Measurements from ENCODE around the gene RFX6. TPM values are rescaled to one million over a fixed set of nuclear protein-coding genes. Genes with fewer than 3 reads are reported as not detected.

RFX6 gene
- total and polyA plus RNA-seq, 4 donors, result not detected

DNA sequence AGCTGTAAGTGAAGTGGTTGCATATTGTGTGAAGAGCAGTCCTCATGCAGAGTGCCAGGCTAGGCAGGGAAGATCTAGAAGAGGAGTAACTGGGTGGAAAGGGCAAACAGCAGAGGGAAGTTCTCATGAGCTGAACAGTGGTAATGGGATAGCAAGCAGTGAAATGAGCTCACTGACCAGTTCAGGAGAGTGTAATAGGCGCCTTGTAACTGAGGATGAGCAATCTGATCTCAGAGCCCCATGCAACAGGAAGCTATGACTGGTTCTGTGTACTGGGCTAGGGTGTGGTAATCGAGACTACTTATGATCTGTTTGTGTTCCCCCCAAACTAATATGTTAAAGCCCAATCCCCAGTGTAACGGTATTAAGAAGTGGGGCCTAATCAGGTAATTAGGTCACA, 98.6 kb downstream of the RFX6 start:
- no peak for DNase-seq (ENCODE audit: low spot score)
- no peak overlapping the region for H3K4me3 ChIP-seq (ENCODE audit: low read depth in 1 of 3, low read length in 3 of 3)
- H3K27ac ChIP-seq (ENCODE audit: low read depth in 1 of 2, low read length in 2 of 2), result no peak overlapping the region
- TF ChIP-seq JUND (IDR thresholded peaks at IDR 0.05), result no peak
- no peaks in the 10 kb centered on the region for H3K27me3 ChIP-seq (ENCODE audit: control insufficient read depth in 4 of 4, insufficient read depth in 4 of 4, low read length in 3 of 4)
- 83% methylated on average over 3 of the region's 3 CpGs for WGBS
- H3K9ac ChIP-seq (ENCODE audit: low read depth in 1 of 2, low read length in 2 of 2), result no peak overlapping the region
- no peaks in the 10 kb centered on the region for H3K9me3 ChIP-seq (ENCODE audit: control insufficient read depth in 4 of 4, low read length in 3 of 4)
- no peaks in the 10 kb centered on the region for H3K36me3 ChIP-seq (ENCODE audit: control insufficient read depth in 4 of 4, insufficient read depth in 3 of 4, low read depth in 1 of 4, low read length in 3 of 4)
- H3K4me1 ChIP-seq (ENCODE audit: control insufficient read depth in 4 of 4, insufficient read depth in 4 of 4, low read length in 3 of 4), result no peaks in the 10 kb centered on the region

DNA sequence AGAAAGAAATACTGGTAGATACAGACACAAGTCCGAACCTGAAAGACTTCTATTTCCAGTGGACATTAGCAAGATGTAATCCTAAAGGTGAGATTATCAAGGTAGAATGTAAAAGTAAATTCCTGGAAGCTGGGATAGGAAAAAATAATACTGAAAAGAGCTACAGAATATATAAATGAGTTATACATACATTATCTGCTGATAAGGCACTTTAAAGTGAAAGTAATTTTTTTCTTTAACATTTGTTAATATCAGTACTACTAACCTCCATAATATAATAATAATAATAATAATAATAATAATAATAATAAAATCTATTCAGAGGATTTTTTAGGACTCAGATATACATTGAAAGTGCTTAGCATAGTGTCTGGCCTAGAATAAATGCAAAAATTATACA, 102.5 kb downstream of the RFX6 start:
- Histone ChIP-seq H3K27me3 (ENCODE audit: control insufficient read depth in 4 of 4, insufficient read depth in 4 of 4, low read length in 3 of 4) (no peaks in the 10 kb centered on the region), H3K9me3 (ENCODE audit: control insufficient read depth in 4 of 4, low read length in 3 of 4) (peaks cover 0 to 2% (median 0%) of the 10 kb centered on the region in 4 donors), H3K9ac (ENCODE audit: low read depth in 1 of 2, low read length in 2 of 2) (no peak overlapping the region), H3K4me3 (ENCODE audit: low read depth in 1 of 3, low read length in 3 of 3) (no peak overlapping the region), H3K27ac (ENCODE audit: low read depth in 1 of 2, low read length in 2 of 2) (no peak overlapping the region), H3K36me3 (ENCODE audit: control insufficient read depth in 4 of 4, insufficient read depth in 3 of 4, low read depth in 1 of 4, low read length in 3 of 4) (no peaks in the 10 kb centered on the region), H3K4me1 (ENCODE audit: control insufficient read depth in 4 of 4, insufficient read depth in 4 of 4, low read length in 3 of 4) (no peaks in the 10 kb centered on the region)
- no peak for DNase-seq (ENCODE audit: low spot score)
- TF ChIP-seq, protein P1, sequence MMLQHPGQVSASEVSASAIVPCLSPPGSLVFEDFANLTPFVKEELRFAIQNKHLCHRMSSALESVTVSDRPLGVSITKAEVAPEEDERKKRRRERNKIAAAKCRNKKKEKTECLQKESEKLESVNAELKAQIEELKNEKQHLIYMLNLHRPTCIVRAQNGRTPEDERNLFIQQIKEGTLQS (IDR thresholded peaks at IDR 0.05), result no peak
- no peak for TF ChIP-seq RXRA (IDR thresholded peaks at IDR 0.05)
- no peak for TF ChIP-seq RAD21 (IDR thresholded peaks at IDR 0.05)
- TF ChIP-seq EGR1 (IDR thresholded peaks at IDR 0.05; ENCODE audit: low read depth in 2 of 2), result no peak
- TF ChIP-seq, protein P2, sequence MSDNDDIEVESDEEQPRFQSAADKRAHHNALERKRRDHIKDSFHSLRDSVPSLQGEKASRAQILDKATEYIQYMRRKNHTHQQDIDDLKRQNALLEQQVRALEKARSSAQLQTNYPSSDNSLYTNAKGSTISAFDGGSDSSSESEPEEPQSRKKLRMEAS (IDR thresholded peaks at IDR 0.05), result no peak
- TF ChIP-seq, protein P3, sequence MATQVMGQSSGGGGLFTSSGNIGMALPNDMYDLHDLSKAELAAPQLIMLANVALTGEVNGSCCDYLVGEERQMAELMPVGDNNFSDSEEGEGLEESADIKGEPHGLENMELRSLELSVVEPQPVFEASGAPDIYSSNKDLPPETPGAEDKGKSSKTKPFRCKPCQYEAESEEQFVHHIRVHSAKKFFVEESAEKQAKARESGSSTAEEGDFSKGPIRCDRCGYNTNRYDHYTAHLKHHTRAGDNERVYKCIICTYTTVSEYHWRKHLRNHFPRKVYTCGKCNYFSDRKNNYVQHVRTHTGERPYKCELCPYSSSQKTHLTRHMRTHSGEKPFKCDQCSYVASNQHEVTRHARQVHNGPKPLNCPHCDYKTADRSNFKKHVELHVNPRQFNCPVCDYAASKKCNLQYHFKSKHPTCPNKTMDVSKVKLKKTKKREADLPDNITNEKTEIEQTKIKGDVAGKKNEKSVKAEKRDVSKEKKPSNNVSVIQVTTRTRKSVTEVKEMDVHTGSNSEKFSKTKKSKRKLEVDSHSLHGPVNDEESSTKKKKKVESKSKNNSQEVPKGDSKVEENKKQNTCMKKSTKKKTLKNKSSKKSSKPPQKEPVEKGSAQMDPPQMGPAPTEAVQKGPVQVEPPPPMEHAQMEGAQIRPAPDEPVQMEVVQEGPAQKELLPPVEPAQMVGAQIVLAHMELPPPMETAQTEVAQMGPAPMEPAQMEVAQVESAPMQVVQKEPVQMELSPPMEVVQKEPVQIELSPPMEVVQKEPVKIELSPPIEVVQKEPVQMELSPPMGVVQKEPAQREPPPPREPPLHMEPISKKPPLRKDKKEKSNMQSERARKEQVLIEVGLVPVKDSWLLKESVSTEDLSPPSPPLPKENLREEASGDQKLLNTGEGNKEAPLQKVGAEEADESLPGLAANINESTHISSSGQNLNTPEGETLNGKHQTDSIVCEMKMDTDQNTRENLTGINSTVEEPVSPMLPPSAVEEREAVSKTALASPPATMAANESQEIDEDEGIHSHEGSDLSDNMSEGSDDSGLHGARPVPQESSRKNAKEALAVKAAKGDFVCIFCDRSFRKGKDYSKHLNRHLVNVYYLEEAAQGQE (IDR thresholded peaks at IDR 0.05), result no peak
- TF ChIP-seq, protein P4, sequence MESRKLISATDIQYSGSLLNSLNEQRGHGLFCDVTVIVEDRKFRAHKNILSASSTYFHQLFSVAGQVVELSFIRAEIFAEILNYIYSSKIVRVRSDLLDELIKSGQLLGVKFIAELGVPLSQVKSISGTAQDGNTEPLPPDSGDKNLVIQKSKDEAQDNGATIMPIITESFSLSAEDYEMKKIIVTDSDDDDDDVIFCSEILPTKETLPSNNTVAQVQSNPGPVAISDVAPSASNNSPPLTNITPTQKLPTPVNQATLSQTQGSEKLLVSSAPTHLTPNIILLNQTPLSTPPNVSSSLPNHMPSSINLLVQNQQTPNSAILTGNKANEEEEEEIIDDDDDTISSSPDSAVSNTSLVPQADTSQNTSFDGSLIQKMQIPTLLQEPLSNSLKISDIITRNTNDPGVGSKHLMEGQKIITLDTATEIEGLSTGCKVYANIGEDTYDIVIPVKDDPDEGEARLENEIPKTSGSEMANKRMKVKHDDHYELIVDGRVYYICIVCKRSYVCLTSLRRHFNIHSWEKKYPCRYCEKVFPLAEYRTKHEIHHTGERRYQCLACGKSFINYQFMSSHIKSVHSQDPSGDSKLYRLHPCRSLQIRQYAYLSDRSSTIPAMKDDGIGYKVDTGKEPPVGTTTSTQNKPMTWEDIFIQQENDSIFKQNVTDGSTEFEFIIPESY (IDR thresholded peaks at IDR 0.05), result no peak
- TF ChIP-seq, protein P5, sequence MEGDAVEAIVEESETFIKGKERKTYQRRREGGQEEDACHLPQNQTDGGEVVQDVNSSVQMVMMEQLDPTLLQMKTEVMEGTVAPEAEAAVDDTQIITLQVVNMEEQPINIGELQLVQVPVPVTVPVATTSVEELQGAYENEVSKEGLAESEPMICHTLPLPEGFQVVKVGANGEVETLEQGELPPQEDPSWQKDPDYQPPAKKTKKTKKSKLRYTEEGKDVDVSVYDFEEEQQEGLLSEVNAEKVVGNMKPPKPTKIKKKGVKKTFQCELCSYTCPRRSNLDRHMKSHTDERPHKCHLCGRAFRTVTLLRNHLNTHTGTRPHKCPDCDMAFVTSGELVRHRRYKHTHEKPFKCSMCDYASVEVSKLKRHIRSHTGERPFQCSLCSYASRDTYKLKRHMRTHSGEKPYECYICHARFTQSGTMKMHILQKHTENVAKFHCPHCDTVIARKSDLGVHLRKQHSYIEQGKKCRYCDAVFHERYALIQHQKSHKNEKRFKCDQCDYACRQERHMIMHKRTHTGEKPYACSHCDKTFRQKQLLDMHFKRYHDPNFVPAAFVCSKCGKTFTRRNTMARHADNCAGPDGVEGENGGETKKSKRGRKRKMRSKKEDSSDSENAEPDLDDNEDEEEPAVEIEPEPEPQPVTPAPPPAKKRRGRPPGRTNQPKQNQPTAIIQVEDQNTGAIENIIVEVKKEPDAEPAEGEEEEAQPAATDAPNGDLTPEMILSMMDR (IDR thresholded peaks at IDR 0.05; ENCODE audit: low read depth, low read length, missing input control), result no peak
- TF ChIP-seq HNF4A (conservative IDR thresholded peaks at IDR 0.05), result no peak
- TF ChIP-seq SP1 (IDR thresholded peaks at IDR 0.05), result no peak
- TF ChIP-seq FOXA2 (IDR thresholded peaks at IDR 0.05), result no peak
- TF ChIP-seq GABPA (IDR thresholded peaks at IDR 0.05 in 1 of 2, conservative IDR thresholded peaks at IDR 0.05 in 1 of 2), result no peak
- TF ChIP-seq FOXA1 (IDR thresholded peaks at IDR 0.05), result no peak
- no peak for TF ChIP-seq HNF4G (IDR thresholded peaks at IDR 0.05)
- 66% methylated on average over 1 of the region's 1 CpG for WGBS

Other genes starting within 250 kb of the RFX6 start
- 10 to 100 TPM in 1 of 2 donors, 1 to 10 TPM in 1; 6.9 to 11.0 TPM for gene ZUP1, start 208.5 kb upstream of the RFX6 start, total RNA-seq
- 1 to 10 TPM; 2.6 to 4.8 TPM for gene ZUP1, start 208.5 kb upstream of the RFX6 start, polyA plus RNA-seq
- gene KPNA5, start 196.0 kb upstream of the RFX6 start, total RNA-seq, result 1 to 10 TPM; 3.3 to 3.6 TPM
- gene KPNA5, start 196.0 kb upstream of the RFX6 start, polyA plus RNA-seq, result 1 to 10 TPM in 1 of 2 donors, under 1 TPM in 1; 0.63 to 1.3 TPM
- 1 to 10 TPM in 1 of 2 donors, under 1 TPM in 1; 0.56 to 1.0 TPM for gene FAM162B, start 111.5 kb upstream of the RFX6 start, total RNA-seq
- under 1 TPM; 0.56 to 0.62 TPM for gene FAM162B, start 111.5 kb upstream of the RFX6 start, polyA plus RNA-seq
- not detected for gene GPRC6A, start 48.2 kb upstream of the RFX6 start, total RNA-seq
- not detected for gene GPRC6A, start 48.2 kb upstream of the RFX6 start, polyA plus RNA-seq